NCI-H748 (cell line): ENCODE measurements around the gene XIRP2.
A peak's percentile ranks its signal among the peaks of the same experiment; 100 is the strongest.

Source experiments
- DNase-seq: peaks from one replicate; lab custom pipeline; 2025; ENCODE audit not compliant: unreplicated experiment; lab: John Stamatoyannopoulos, UW

XIRP2 gene

GRCh38 chr2:166888180-166888579 is at the start of gene XIRP2:
Gene XIRP2, plus strand, starts transcription at chr2:166888480. Its CDS starts 15,003 bp downstream, at chr2:166903483.
- no peak for DNase-seq

GRCh38 chr2:166841152-166841551 is 47.1 kb upstream of the XIRP2 start:
- DNase-seq = no peak

GRCh38 chr2:166841679-166842078 is 46.6 kb upstream of the XIRP2 start:
- DNase-seq = no peak

GRCh38 chr2:166844111-166844510 is 44.2 kb upstream of the XIRP2 start:
- DNase-seq = no peak

- DNase-seq = no peak
These were observed 25.7 kb upstream of the XIRP2 start for GRCh38 chr2:166862468-166863132.

- DNase-seq = no peak
These were observed 20.3 kb upstream of the XIRP2 start for GRCh38 chr2:166867874-166868514.

GRCh38 chr2:166870346-166870745 is 17.9 kb upstream of the XIRP2 start:
- DNase-seq = no peak

- no peak for DNase-seq
These were observed 7.1 kb upstream of the XIRP2 start for GRCh38 chr2:166881177-166881576.

GRCh38 chr2:166882851-166883250 is 5.4 kb upstream of the XIRP2 start:
- no peak for DNase-seq

GRCh38 chr2:166891727-166892126 is 3.4 kb downstream of the XIRP2 start:
- DNase-seq = no peak

GRCh38 chr2:166892397-166892796 is 4.1 kb downstream of the XIRP2 start:
- DNase-seq = no peak

GRCh38 chr2:166895243-166895642 is 7.0 kb downstream of the XIRP2 start:
- no peak for DNase-seq

- DNase-seq = no peak
These were observed 9.4 kb downstream of the XIRP2 start for GRCh38 chr2:166897666-166898065.

GRCh38 chr2:166899676-166900075 is 11.4 kb downstream of the XIRP2 start:
- DNase-seq = no peak

GRCh38 chr2:166900700-166901099 is 12.4 kb downstream of the XIRP2 start:
- peak; percentile 7 for DNase-seq

- no peak for DNase-seq
These were observed 13.1 kb downstream of the XIRP2 start for GRCh38 chr2:166901336-166901735.

GRCh38 chr2:166916987-166917386 is 28.7 kb downstream of the XIRP2 start:
- no peak for DNase-seq

- no peak for DNase-seq
These were observed 29.1 kb downstream of the XIRP2 start for GRCh38 chr2:166917415-166917814.

- no peak for DNase-seq
These were observed 33.1 kb downstream of the XIRP2 start for GRCh38 chr2:166921261-166921896.

- no peak for DNase-seq
These were observed 36.7 kb downstream of the XIRP2 start for GRCh38 chr2:166924967-166925366.

- DNase-seq = no peak
These were observed 38.4 kb downstream of the XIRP2 start for GRCh38 chr2:166926657-166927056.

GRCh38 chr2:166932032-166932431 is 43.8 kb downstream of the XIRP2 start:
- DNase-seq = no peak
